GM18508 (cell line): ENCODE results near the gene ARHGEF16.

Experiments
- ATAC-seq: cut with Tn5 transposase; IDR thresholded peaks from one replicate; pipeline ENCODE4 v1.9.1; 2021; ENCODE audit warnings: moderate number of reproducible peaks; ENCODE audit not compliant: insufficient read depth, unreplicated experiment

ARHGEF16 gene

GRCh38 chr1:3525551-3526482, 71.4 kb downstream of the ARHGEF16 start:
- ATAC-seq: no peak

- ATAC-seq: no peak
These were observed 73.3 kb downstream of the ARHGEF16 start for GRCh38 chr1:3527774-3528173.

GRCh38 chr1:3529099-3529729, 74.7 kb downstream of the ARHGEF16 start:
- ATAC-seq: no peak

- ATAC-seq: no peak
These were observed 75.8 kb downstream of the ARHGEF16 start for GRCh38 chr1:3530086-3530925.
